ENCODE measurements around the gene LARGE2. TPM values are rescaled to one million over a fixed set of nuclear protein-coding genes. Genes with fewer than 3 reads are reported as not detected.
"Not testable (repeated sequence)": the region's sequence is repeated elsewhere in the genome, so short reads cannot be mapped to it uniquely, and the experiment has no call there.

LARGE2 gene
- total RNA-seq, 1 donor from 2014 or later = 0.36 TPM

GRCh38 chr11:45899448-45900174, 22.8 kb upstream of the LARGE2 start:
- no peak for FAIRE-seq
- Histone ChIP-seq H3K36me3 (ENCODE audit: insufficient read depth, low read length) (no peaks in the 10 kb centered on the region), H3K9ac (ENCODE audit: low read length) (peak overlapping the region; percentile 87), H3K27me3 (ENCODE audit: insufficient read depth, low read length) (no peaks in the 10 kb centered on the region), H3K9me3 (ENCODE audit: insufficient read depth, low read depth, low read length) (no peaks in the 10 kb centered on the region), H3K4me2 (ENCODE audit: low read length) (peak overlapping the region; percentile 89), H4K20me1 (ENCODE audit: insufficient read depth, low read length) (peaks cover 14% of the 10 kb centered on the region), H2AFZ (ENCODE audit: low read depth, low read length) (peak overlapping the region; percentile 83), H3K27ac (ENCODE audit: low read depth, low read length) (peak overlapping the region; percentile 88), H3K79me2 (ENCODE audit: insufficient read depth, low read length) (no peaks in the 10 kb centered on the region), H3K4me1 (ENCODE audit: insufficient read depth, low read length) (peaks cover 18% of the 10 kb centered on the region), H3K4me3 (ENCODE audit: insufficient read depth, low read depth, low read length) (peak overlapping the region; percentile 70)
- peak overlapping the region; percentile 75 for H3K4me3 Mint-ChIP-seq (ENCODE audit: unreplicated experiment)
- peaks cover 2% of the 10 kb centered on the region for H3K9me3 Mint-ChIP-seq (ENCODE audit: unreplicated experiment)
- no peak for TF ChIP-seq EZH2 (IDR thresholded peaks at IDR 0.05; ENCODE audit: insufficient read depth, low read length)
- TF ChIP-seq, protein P1, sequence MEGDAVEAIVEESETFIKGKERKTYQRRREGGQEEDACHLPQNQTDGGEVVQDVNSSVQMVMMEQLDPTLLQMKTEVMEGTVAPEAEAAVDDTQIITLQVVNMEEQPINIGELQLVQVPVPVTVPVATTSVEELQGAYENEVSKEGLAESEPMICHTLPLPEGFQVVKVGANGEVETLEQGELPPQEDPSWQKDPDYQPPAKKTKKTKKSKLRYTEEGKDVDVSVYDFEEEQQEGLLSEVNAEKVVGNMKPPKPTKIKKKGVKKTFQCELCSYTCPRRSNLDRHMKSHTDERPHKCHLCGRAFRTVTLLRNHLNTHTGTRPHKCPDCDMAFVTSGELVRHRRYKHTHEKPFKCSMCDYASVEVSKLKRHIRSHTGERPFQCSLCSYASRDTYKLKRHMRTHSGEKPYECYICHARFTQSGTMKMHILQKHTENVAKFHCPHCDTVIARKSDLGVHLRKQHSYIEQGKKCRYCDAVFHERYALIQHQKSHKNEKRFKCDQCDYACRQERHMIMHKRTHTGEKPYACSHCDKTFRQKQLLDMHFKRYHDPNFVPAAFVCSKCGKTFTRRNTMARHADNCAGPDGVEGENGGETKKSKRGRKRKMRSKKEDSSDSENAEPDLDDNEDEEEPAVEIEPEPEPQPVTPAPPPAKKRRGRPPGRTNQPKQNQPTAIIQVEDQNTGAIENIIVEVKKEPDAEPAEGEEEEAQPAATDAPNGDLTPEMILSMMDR (IDR thresholded peaks at IDR 0.05; ENCODE audit: insufficient read depth, low read depth, low read length) = no peak
- peaks cover 5% of the 10 kb centered on the region for H3K36me3 Mint-ChIP-seq (ENCODE audit: low read depth, unreplicated experiment)
- DNase-seq (ENCODE audit: low read depth) = peak; percentile 76
- peaks cover 10% of the 10 kb centered on the region for H3K27me3 Mint-ChIP-seq (ENCODE audit: low read depth, unreplicated experiment)
- peaks cover 6% of the 10 kb centered on the region for H3K4me1 Mint-ChIP-seq (ENCODE audit: low read depth, unreplicated experiment)
- peak overlapping the region; percentile 53 for H3K27ac Mint-ChIP-seq (ENCODE audit: unreplicated experiment)

DNA sequence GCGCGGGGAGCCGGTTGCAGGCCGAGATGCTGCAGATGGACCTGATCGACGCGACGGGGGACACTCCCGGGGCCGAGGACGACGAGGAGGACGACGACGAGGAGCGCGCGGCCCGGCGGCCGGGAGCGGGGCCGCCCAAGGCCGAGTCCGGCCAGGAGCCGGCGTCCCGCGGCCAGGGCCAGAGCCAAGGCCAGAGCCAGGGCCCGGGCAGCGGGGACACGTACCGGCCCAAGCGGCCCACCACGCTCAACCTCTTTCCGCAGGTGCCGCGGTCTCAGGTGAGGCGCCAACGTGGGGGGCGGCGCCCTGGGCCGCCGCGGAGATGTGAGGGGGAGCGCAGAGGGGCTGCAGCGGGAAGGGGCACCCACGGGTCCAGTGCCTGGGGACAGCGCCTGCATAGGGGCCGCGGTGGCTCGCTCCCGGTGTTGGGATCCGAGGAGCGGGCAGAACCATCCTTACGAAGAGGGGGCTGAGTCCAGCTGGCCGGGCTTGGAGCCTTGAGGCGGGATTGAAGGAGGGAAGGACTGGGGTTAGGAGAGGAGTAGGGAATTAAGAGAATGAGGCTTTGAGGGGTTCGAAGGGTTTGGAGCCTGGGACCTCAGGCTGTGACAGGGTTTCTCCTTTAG, 22.2 kb upstream of the LARGE2 start:
- not testable (repeated sequence) for H3K36me3 Mint-ChIP-seq (ENCODE audit: low read depth, unreplicated experiment); FAIRE-seq; H3K9me3 ChIP-seq (ENCODE audit: insufficient read depth, low read depth, low read length); H3K79me2 ChIP-seq (ENCODE audit: insufficient read depth, low read length); H3K27me3 Mint-ChIP-seq (ENCODE audit: low read depth, unreplicated experiment); H3K36me3 ChIP-seq (ENCODE audit: insufficient read depth, low read length); H3K27me3 ChIP-seq (ENCODE audit: insufficient read depth, low read length); H3K4me1 Mint-ChIP-seq (ENCODE audit: low read depth, unreplicated experiment); H3K27ac ChIP-seq (ENCODE audit: low read depth, low read length); H3K9me3 Mint-ChIP-seq (ENCODE audit: unreplicated experiment); DNase-seq (ENCODE audit: low read depth)
- Mint-ChIP-seq H3K4me3 (ENCODE audit: unreplicated experiment) (peak overlapping the region; percentile 88), H3K27ac (ENCODE audit: unreplicated experiment) (peak overlapping the region; percentile 88)
- Histone ChIP-seq H3K4me2 (ENCODE audit: low read length) (peak overlapping the region; percentile 89), H2AFZ (ENCODE audit: low read depth, low read length) (peak overlapping the region; percentile 41), H3K4me1 (ENCODE audit: insufficient read depth, low read length) (peaks cover 18% of the 10 kb centered on the region), H3K4me3 (ENCODE audit: insufficient read depth, low read depth, low read length) (peak overlapping the region; percentile 70), H4K20me1 (ENCODE audit: insufficient read depth, low read length) (peaks cover 14% of the 10 kb centered on the region), H3K9ac (ENCODE audit: low read length) (peak overlapping the region; percentile 87)

DNA sequence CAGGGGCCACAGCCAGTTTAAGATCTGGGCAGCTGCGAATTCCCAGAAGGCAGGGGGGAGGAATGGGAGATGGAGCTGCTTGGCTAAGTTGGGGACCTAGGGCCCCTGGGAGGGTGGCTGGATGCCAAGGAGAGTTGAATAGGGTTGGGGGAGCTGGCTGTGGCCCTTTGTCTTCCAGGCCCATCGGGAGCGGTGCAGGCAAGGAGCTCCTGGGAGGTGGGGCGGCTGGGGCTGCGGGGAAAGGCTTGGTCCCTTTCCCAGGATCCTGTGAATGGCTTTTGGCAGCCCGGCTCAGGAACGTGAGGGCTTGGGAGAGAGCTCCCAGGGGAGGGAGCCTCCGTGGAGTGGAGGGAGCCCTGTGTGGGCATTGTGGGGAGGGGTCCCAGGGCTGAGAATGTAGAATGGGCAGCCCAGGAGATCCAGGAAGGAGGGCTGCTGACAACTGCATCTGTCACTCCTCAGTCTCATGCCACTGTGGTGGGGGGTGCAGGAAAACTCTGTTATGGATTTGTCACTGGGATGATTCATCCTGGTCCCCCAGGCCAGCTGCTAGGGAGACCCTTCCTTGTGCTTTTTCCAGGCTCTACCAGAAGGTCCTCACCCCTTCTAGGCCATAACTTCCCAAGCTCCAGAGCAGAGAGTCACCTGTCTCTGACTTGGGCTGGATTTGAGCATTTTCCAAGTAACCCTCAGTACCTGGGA, 21.4 kb upstream of the LARGE2 start:
- Mint-ChIP-seq H3K4me1 (ENCODE audit: low read depth, unreplicated experiment) (peaks cover 6% of the 10 kb centered on the region), H3K27ac (ENCODE audit: unreplicated experiment) (peak overlapping the region; percentile 88), H3K27me3 (ENCODE audit: low read depth, unreplicated experiment) (peaks cover 4% of the 10 kb centered on the region), H3K4me3 (ENCODE audit: unreplicated experiment) (peak overlapping the region; percentile 88), H3K36me3 (ENCODE audit: low read depth, unreplicated experiment) (peaks cover 5% of the 10 kb centered on the region), H3K9me3 (ENCODE audit: unreplicated experiment) (peaks cover 2% of the 10 kb centered on the region)
- H4K20me1 ChIP-seq (ENCODE audit: insufficient read depth, low read length) = peaks cover 14% of the 10 kb centered on the region
- no peak for DNase-seq (ENCODE audit: low read depth)
- peak overlapping the region; percentile 70 for H3K4me3 ChIP-seq (ENCODE audit: insufficient read depth, low read depth, low read length)
- no peaks in the 10 kb centered on the region for H3K27me3 ChIP-seq (ENCODE audit: insufficient read depth, low read length)
- FAIRE-seq = no peak
- H2AFZ ChIP-seq (ENCODE audit: low read depth, low read length) = no peak overlapping the region
- TF ChIP-seq EZH2 (IDR thresholded peaks at IDR 0.05; ENCODE audit: insufficient read depth, low read length) = no peak
- TF ChIP-seq, protein P1 (IDR thresholded peaks at IDR 0.05; ENCODE audit: insufficient read depth, low read depth, low read length) = no peak
- H3K9ac ChIP-seq (ENCODE audit: low read length) = peak overlapping the region; percentile 87
- peak overlapping the region; percentile 89 for H3K4me2 ChIP-seq (ENCODE audit: low read length)
- H3K9me3 ChIP-seq (ENCODE audit: insufficient read depth, low read depth, low read length) = no peaks in the 10 kb centered on the region
- H3K27ac ChIP-seq (ENCODE audit: low read depth, low read length) = no peak overlapping the region
- H3K79me2 ChIP-seq (ENCODE audit: insufficient read depth, low read length) = no peaks in the 10 kb centered on the region
- H3K4me1 ChIP-seq (ENCODE audit: insufficient read depth, low read length) = peaks cover 18% of the 10 kb centered on the region
- H3K36me3 ChIP-seq (ENCODE audit: insufficient read depth, low read length) = no peaks in the 10 kb centered on the region

Data from astrocyte (in vitro differentiated cells and primary cell).